Body of pancreas (tissue), 4 donors: ENCODE measurements around the gene LRSAM1.

Source experiments
- CTCF ChIP-seq, 7 experiments: fragments of 450-650 bp in 4 of 7; fragments of 200-600 bp in 3 of 7; sonication (generic) in 3 of 7; IDR thresholded peaks; one replicate each; pipeline ENCODE4 v1.5.1; 2016 to 2019; ENCODE audit warnings: antibody characterized with exemption in 7 of 7
- POLR2A ChIP-seq, 3 donors: fragments of 450-650 bp; IDR thresholded peaks; one replicate each; pipeline ENCODE4 v1.6.1; 2016; ENCODE audit warnings: antibody characterized with exemption in 3 of 3, mild to moderate bottlenecking in 2 of 3

DNA sequence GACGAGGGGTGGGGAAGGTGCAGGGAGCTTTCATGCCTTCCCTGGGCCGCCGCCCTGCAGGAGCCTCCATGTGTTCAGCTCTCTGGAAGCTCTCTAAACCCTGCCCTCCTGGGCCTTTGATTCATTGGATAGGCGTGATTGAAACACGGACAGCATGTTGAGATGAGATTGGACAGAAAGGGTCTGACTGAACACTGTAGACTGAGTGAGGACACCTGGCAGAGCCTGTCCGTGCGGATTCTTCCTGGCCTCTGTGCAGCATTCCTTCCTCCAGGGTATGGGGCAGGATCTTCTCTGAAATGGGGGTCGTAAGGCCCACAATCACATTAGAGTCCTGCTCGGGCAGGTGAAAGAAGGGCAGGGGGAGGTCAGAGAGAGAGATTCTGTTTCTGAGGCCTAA, 12.9 kb upstream of the LRSAM1 start:
- no peak for TF ChIP-seq CTCF (IDR thresholded peaks at IDR 0.05)
- no peak for TF ChIP-seq POLR2A (IDR thresholded peaks at IDR 0.05)
